HG03565 (cell line): ENCODE results near the gene ZBTB7C.
"Not testable (repeated sequence)": the region's sequence is repeated elsewhere in the genome, so short reads cannot be mapped to it uniquely, and the experiment has no call there.

Source experiments
- ATAC-seq: cut with Tn5 transposase; IDR thresholded peaks from one replicate; pipeline ENCODE4 v1.9.1; 2021; ENCODE audit warnings: mild to moderate bottlenecking, moderate library complexity; ENCODE audit not compliant: unreplicated experiment

Gene ZBTB7C

DNA sequence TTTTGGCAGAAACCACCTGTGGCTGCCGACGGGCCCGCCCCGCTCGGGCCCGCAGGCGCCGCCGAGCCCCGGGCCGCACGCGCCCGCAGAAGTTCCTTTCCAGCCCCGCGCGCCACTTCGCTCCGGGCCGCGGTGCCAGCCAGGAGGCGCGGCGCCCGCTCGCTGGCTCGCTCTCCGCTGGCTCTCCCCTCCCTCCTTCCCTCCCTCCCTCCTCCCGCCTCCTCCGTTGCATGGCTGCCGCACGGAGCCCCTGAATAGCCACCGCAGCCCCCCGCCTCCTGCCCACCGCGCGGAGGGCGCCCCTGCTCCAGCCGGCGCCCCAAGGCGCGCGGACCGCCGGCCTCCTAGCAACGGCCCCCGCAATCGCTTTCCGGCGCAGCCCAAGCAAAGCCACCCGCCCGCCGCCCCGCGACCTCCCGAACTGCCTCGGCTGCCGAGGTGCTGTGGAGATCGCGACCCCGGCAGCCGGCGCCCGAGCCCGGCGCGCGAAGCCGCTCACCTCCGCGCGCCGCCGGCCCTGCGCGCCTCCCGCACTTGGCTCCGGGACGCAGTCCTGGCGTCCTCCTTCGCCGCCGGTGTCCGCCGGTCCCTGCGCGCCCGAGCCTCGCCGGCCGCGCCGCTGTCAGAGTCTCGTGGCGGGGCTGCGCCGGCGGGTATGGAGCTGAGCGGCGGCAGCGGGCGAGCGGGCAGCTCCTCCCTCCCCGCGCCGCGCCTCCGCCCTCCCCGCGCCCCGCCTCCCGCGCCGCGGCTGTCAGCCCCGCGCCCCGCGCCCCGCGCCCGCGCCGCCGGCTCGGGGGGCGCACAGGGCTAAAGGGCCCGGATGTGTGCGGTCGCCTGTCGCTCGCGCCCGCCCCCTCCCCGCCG is at the start of gene ZBTB7C:
Gene ZBTB7C, minus strand, starts transcription at position 657 of the 864 bp plus-strand sequence.
- ATAC-seq = no peak

DNA sequence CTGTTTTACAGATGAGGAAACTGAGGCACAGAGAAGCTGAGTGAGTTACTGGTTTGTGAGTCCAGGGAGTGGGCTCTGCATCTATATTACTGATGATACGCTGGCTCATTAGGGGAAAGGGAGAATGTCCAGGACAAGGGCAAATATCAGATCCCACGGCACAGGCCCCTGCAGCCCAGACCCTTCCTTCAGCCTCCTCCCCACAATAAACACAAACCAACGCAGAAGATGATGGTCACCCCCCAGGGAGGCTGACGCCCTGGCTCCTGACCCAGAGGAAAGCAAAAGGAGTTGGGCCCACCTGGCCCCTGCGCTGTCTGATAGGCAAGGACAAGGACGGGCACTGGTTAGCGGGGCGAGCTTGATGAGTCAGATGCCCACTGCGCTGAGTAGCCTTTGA is 47.7 kb upstream of the ZBTB7C start:
- no peak for ATAC-seq

- ATAC-seq = no peak
Measured at GRCh38 chr18:48455555-48456478, 46.6 kb upstream of the ZBTB7C start.

DNA sequence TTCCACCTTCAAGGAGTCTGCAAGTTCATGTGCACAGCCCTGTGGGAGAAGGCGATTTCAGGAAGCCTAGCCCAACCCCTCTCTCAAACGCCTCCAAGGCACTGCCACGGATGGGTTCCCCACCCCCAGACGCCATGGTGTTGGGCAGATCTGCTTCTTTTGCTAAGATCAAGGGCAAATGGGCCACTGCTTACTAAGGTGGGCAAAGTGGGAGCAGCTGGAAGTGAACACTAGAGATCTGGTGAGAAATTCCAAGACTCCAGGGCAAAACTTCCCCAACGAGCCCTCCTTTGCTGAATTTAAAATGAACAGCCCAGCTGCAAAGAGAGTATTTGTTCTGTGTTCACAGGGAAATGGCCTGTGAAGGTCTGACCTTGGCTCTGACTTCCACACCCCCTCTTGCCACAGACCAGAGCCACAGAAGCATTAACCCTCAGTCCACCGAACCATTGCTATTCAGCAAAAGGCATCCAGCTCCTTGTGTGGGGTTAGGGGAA is 45.1 kb upstream of the ZBTB7C start:
- no peak for ATAC-seq

DNA sequence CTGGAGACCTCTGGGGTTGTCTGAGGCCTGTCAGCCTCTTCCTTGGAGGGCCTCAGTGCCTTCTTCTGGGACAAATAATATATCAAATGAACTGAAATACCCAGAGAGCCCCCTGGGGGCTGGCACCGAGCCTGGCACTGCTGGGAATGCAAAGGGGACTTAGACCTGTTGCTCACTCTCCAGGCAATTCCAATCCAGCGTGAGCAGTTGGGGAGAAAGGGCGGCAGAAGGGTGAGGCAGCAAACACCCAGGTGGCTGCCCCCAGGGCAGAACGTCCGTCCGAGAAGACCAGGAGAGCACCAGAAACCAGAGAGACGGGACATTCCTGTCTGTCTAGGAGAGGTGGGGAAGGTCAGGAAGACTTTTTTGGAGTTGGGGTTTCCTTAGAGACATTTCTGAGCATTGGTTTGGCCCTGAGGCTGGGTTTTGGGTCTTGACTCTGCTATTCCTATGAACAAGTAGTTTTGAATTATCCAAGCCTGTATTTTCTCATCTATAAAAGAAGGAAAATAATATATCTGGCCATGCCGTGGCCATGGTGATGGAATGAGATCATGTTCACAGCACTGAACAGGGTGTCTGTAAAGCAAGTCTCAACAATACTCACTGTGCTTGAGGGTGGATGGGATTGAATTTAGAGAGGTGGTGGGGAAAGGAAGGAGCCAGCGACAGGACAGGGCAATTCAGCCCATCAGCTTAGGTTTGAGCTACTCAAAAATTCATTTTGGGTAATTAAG is 44.3 kb upstream of the ZBTB7C start:
- no peak for ATAC-seq

DNA sequence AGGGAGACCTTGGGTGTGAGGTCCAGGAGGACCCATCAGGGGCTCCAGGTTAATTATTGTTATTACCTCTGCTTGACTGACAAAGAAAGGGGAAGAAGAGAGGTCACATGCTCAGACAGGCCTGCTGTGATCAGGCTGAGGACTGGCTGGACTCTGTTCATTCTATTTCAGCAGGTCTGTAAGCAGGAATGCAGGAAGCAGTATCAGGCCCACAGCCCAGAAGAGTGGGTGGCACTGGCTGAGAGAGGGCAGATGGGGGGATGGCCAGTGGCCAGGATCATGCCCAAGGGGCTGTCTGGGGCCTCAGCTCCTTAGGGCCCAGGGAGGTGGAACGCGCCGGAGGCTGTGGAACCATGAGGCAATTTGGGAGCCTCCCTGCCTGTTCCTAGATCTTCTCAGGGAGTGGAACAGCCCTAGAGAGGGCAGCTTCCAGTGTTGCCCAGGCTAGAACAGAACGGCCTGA is 43.7 kb upstream of the ZBTB7C start:
- no peak for ATAC-seq

GRCh38 chr18:48450685-48451084 is 41.5 kb upstream of the ZBTB7C start:
- no peak for ATAC-seq

DNA sequence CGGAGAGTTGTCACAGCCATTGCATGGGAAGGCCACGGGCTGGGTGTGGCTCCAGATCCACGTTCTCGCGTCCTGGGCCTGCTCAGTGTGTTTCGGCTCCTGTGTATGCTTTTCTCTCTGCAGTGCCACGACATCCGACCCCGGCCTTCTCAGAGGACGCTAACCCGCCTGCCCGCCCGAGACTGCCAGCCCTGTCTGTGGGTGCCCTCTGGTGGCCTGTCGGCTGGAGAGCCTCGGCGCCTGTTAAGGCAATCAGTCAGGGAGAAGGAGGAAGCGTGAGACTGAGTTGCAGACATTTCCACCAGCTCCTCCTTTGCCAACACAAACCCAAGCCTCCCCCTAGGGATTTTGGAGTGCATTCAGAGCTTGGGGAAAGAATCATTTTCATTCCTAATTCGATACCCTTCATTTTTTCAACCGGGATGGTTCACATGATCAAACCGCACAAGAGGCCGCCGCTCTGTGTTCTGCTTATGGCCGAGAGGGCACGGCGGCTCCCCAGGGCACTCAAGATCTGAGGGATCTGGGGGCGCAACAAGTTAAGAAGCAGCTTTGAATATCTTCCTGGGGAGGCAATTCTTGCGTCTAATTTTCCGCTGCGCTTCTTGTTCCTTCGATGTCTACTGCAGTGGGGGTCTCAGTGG is 37.5 kb upstream of the ZBTB7C start:
- ATAC-seq = no peak

GRCh38 chr18:48445540-48445939 is 36.4 kb upstream of the ZBTB7C start:
- ATAC-seq = no peak

DNA sequence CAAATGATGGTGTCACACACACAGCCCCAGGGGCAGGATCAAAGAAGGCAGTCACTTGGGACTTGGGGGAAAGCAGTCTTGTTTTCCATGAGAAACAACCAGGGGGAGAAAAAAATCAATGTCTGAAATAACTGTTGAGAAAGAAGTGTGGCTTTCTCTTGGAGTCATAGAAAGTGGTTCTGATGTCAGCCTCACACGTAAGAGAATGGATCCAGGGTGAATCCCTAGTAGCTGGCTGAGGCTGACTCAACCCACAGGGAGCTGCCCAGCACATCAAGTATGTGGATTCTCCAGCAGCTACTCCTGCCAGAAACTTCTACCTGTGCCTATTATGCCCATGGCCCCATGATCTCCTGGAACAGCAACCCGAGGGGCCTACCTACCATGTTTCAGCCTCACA is 33.6 kb upstream of the ZBTB7C start:
- no peak for ATAC-seq

DNA sequence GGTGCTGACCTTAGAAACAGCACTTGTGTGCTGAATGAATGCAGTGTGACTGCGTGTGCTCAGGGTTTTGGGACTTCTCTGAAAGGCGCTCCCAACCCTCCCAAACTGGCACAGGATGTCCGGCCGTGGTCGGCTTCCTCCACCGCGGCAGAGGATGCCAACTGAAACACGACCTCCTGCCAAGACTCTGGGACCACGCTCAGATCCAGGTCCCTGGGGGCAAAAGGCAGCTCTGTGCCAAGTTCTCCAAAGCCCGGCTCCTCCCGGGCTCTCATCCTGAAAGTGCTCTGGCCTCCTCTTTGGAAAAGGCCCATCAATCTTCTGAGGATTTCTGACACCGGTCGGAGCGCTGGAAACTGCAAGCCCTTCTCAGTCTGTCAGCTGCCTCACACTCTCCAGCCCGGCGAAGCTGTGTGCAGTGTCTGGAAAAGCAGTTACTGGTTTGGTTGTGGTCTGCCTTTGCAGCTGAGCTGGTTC is 32.3 kb upstream of the ZBTB7C start:
- ATAC-seq = no peak

- no peak for ATAC-seq
Measured at GRCh38 chr18:48440924-48441323, 31.7 kb upstream of the ZBTB7C start.

- no peak for ATAC-seq
Measured at GRCh38 chr18:48436907-48437306, 27.7 kb upstream of the ZBTB7C start.

- ATAC-seq = not testable (repeated sequence)
Measured at GRCh38 chr18:48434382-48434781, 25.2 kb upstream of the ZBTB7C start.

- ATAC-seq = no peak
Measured at GRCh38 chr18:48433541-48433940, 24.4 kb upstream of the ZBTB7C start.

DNA sequence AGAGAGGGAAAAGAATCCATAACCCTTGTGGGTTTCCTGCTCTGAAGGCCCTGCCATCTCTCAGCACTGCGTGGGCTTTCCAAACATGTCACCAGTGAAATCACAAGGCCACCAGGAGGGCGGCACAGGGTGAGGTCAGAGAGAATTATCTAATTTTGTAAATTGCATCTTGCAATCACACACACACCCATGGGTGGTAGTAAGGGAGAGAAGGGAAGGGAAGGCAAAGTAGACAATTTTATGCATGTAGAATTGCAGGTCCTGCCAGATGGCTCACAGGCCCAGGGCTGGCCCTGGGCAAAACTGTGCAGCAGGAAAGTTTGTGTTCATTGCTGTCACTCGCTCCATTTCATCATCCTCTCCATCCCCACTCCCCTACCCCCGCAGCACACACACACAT is 21.0 kb upstream of the ZBTB7C start:
- no peak for ATAC-seq

GRCh38 chr18:48428475-48429177 is 19.4 kb upstream of the ZBTB7C start:
- ATAC-seq = no peak

DNA sequence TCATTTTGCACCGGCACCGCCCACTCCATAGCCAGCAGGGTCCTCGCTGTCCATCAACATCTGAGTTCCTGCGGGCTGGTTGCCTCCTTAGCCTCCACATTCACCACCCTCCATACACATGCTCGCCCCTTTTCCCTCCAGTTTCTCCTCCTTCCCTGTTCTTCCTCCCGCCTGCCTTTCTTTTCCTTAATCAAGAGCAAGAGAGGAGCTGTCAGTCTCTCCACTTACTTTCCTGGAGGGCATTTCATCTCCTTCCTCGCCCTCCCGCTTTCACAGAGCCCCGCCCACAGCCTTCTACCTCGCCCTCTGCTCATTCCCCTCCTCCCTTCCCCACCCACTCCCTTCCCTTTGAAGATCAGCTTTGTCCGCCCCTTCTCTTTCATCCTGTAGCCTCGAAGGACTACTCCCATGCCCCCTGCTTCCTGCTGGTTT is 13.8 kb upstream of the ZBTB7C start:
- ATAC-seq = no peak

GRCh38 chr18:48419277-48420022 is 10.3 kb upstream of the ZBTB7C start:
- no peak for ATAC-seq
